CD4-positive, CD25-positive, alpha-beta regulatory T cell (primary cell): ENCODE measurements around the gene SLC2A5. TPM values are rescaled to one million over a fixed set of nuclear protein-coding genes. Genes with fewer than 3 reads are reported as not detected.
A peak's percentile ranks its signal among the peaks of the same experiment; 100 is the strongest.

Experiments used
- ATAC-seq, 2 donors: fragments of 150-1000 bp; cut with Tn5 transposase; one replicate each; pipeline ENCODE4 v1.10.0; 2021; ENCODE audit warnings: low read depth in 2 of 2, moderate number of reproducible peaks in 2 of 2, moderate library complexity in 1 of 2
- DNase-seq, 3 donors: peaks; one replicate each; pipeline versions ENCODE4 v3.0.0 to v3.0.0-alpha.2; 2012 to 2022; ENCODE audit warnings: mixed read lengths in 1 of 3
- H3K27ac ChIP-seq: one replicate; pipeline ENCODE4 v1.7.0; 2013; ENCODE audit warnings: mild to moderate bottlenecking, low read length; ENCODE audit not compliant: insufficient read depth, poor library complexity, severe bottlenecking
- H3K27me3 ChIP-seq: one replicate; pipeline ENCODE4 v1.7.0; 2013; ENCODE audit warnings: low read length; ENCODE audit not compliant: control insufficient read depth, insufficient read depth
- H3K36me3 ChIP-seq: one replicate; pipeline ENCODE4 v1.7.0; 2013; ENCODE audit warnings: mild to moderate bottlenecking, low read length, moderate library complexity; ENCODE audit not compliant: control insufficient read depth, insufficient read depth
- H3K4me1 ChIP-seq: 2 replicates; pipeline ENCODE4 v1.7.0; 2013; ENCODE audit warnings: mild to moderate bottlenecking, low read length; ENCODE audit not compliant: insufficient read depth, control insufficient read depth, poor library complexity, severe bottlenecking
- H3K4me3 ChIP-seq: one replicate; pipeline ENCODE4 v1.7.0; 2013; ENCODE audit warnings: low read depth, mild to moderate bottlenecking, low read length, moderate library complexity
- H3K9me3 ChIP-seq, 2 experiments: 1 replicate in 1 of 2; 2 replicates in 1 of 2; pipeline ENCODE4 v1.7.0; 2013; ENCODE audit warnings: low read length in 2 of 2, mild to moderate bottlenecking in 1 of 2, moderate library complexity in 1 of 2; ENCODE audit not compliant: control insufficient read depth in 2 of 2
- H3K27ac Mint-ChIP-seq, 3 donors: one replicate each; pipeline ENCODE4 v1.8.0; 2020 to 2022; ENCODE audit warnings: mild to moderate bottlenecking in 3 of 3, mixed read lengths in 3 of 3, moderate library complexity in 2 of 3
- H3K27me3 Mint-ChIP-seq: one replicate; pipeline ENCODE4 v1.8.0; 2022; ENCODE audit warnings: mild to moderate bottlenecking, mixed read lengths
- H3K36me3 Mint-ChIP-seq: one replicate; pipeline ENCODE4 v1.8.0; 2020; ENCODE audit warnings: mixed read lengths
- H3K4me1 Mint-ChIP-seq, 4 donors: one replicate each; pipeline ENCODE4 v1.8.0; 2020 to 2022; ENCODE audit warnings: mixed read lengths in 4 of 4, mild to moderate bottlenecking in 1 of 4
- H3K4me3 Mint-ChIP-seq, 4 donors: one replicate each; pipeline ENCODE4 v1.8.0; 2020 to 2022; ENCODE audit warnings: mild to moderate bottlenecking in 4 of 4, mixed read lengths in 4 of 4, moderate library complexity in 3 of 4
- H3K9me3 Mint-ChIP-seq, 7 donors: one replicate each; pipeline ENCODE4 v1.8.0; 2020 to 2022; ENCODE audit warnings: mixed read lengths in 7 of 7, mild to moderate bottlenecking in 3 of 7, moderate library complexity in 2 of 7
- polyA plus RNA-seq, 4 donors: library from polyadenylated mRNA; unstranded; fragments of 300-500 nt; fragmentation: Illumina TruSeq; gene quantifications; one replicate each; pipeline ENCODE4 v1.2.3, GENCODE V29; 2021
- total RNA-seq: library from RNA; stranded (reverse); gene quantifications from one replicate; pipeline ENCODE4 v1.2.3, GENCODE V29; 2022

SLC2A5 gene
- total and polyA plus RNA-seq, 5 donors from 2014 or later: 0.08 to 0.64 TPM; not detected in 3

- H3K27me3 ChIP-seq: no peaks in the 10 kb centered on the region
- DNase-seq: no peak
- no peaks in the 10 kb centered on the region for H3K4me1 ChIP-seq
- peaks cover 0 to 3% (median 0%) of the 10 kb centered on the region in 7 donors for H3K9me3 Mint-ChIP-seq
- H3K36me3 ChIP-seq: no peaks in the 10 kb centered on the region
- no peaks in the 10 kb centered on the region for H3K9me3 ChIP-seq
- no peaks in the 10 kb centered on the region for H3K4me1 Mint-ChIP-seq
- no peak for ATAC-seq
- H3K27ac Mint-ChIP-seq: no peak overlapping the region
- H3K4me3 ChIP-seq: no peak overlapping the region
- H3K27ac ChIP-seq: no peak overlapping the region
- H3K36me3 Mint-ChIP-seq: no peaks in the 10 kb centered on the region
- no peak overlapping the region for H3K4me3 Mint-ChIP-seq
- H3K27me3 Mint-ChIP-seq: peaks cover 14% of the 10 kb centered on the region
Observed at GRCh38 chr1:9068981-9069325, 482 bp downstream of the SLC2A5 start.

- H3K27ac Mint-ChIP-seq: no peak overlapping the region
- H3K36me3 Mint-ChIP-seq: no peaks in the 10 kb centered on the region
- H3K9me3 Mint-ChIP-seq: peaks cover 0 to 3% (median 0%) of the 10 kb centered on the region in 7 donors
- no peak overlapping the region for H3K4me3 Mint-ChIP-seq
- Histone ChIP-seq H3K36me3 (no peaks in the 10 kb centered on the region), H3K27ac (no peak overlapping the region), H3K27me3 (no peaks in the 10 kb centered on the region), H3K4me3 (no peak overlapping the region), H3K4me1 (no peaks in the 10 kb centered on the region), H3K9me3 (no peaks in the 10 kb centered on the region)
- ATAC-seq (no peak), DNase-seq (no peak)
- peaks cover 11% of the 10 kb centered on the region for H3K27me3 Mint-ChIP-seq
- H3K4me1 Mint-ChIP-seq: no peaks in the 10 kb centered on the region
Observed at GRCh38 chr1:9066945-9067807, 2.3 kb downstream of the SLC2A5 start.

DNA sequence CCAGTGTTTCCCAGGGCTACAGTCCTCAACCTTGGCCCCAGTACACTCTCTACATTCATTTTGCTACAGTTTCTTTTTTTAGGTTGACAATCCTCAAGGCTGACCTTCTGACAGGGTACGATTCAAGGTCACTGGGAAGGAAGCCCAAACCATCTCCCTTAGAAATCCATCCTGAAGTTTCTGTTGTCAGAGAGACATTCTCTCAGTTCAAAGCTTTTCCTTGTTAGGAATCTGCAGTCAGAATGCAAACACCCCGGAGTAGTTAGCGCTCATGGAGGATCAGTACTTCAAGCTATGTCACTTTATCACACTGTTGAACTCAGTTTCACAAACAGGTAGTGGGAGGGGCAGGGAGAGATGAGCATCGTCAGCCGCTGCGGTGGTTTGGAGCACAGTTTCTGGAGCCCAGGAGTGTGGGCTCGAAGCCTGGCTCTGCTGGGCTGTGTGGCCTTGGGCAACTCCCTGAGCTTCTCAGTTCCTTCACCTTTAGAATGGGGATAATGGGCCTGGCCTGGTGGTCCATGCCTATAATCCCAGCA lies 4.2 kb downstream of the SLC2A5 start:
- no peaks in the 10 kb centered on the region for H3K36me3 Mint-ChIP-seq
- ATAC-seq: no peak

GRCh38 chr1:9062846-9063245 lies 6.6 kb downstream of the SLC2A5 start:
- no peak for ATAC-seq
- no peaks in the 10 kb centered on the region for H3K4me1 ChIP-seq
- H3K4me3 Mint-ChIP-seq: no peak overlapping the region
- DNase-seq: no peak
- H3K9me3 Mint-ChIP-seq: peaks cover 0 to 2% (median 0%) of the 10 kb centered on the region in 7 donors
- H3K27ac Mint-ChIP-seq: no peak overlapping the region
- H3K36me3 Mint-ChIP-seq: no peaks in the 10 kb centered on the region
- H3K4me3 ChIP-seq: no peak overlapping the region
- no peaks in the 10 kb centered on the region for H3K4me1 Mint-ChIP-seq
- peaks cover 9% of the 10 kb centered on the region for H3K27me3 Mint-ChIP-seq
- no peaks in the 10 kb centered on the region for H3K9me3 ChIP-seq
- no peaks in the 10 kb centered on the region for H3K27me3 ChIP-seq
- H3K36me3 ChIP-seq: no peaks in the 10 kb centered on the region
- no peak overlapping the region for H3K27ac ChIP-seq

More for the DNA sequence above, 4.2 kb downstream of the SLC2A5 start:
- no peak overlapping the region for H3K4me3 Mint-ChIP-seq
- no peaks in the 10 kb centered on the region for H3K9me3 ChIP-seq
- no peak overlapping the region for H3K4me3 ChIP-seq
- H3K9me3 Mint-ChIP-seq: peaks cover 0 to 3% (median 0%) of the 10 kb centered on the region in 7 donors
- H3K4me1 Mint-ChIP-seq: no peaks in the 10 kb centered on the region
- no peaks in the 10 kb centered on the region for H3K36me3 ChIP-seq
- H3K27ac Mint-ChIP-seq: no peak overlapping the region
- H3K27ac ChIP-seq: no peak overlapping the region
- H3K27me3 ChIP-seq: no peaks in the 10 kb centered on the region
- peaks cover 9% of the 10 kb centered on the region for H3K27me3 Mint-ChIP-seq
- no peaks in the 10 kb centered on the region for H3K4me1 ChIP-seq
- DNase-seq: no peak

DNA sequence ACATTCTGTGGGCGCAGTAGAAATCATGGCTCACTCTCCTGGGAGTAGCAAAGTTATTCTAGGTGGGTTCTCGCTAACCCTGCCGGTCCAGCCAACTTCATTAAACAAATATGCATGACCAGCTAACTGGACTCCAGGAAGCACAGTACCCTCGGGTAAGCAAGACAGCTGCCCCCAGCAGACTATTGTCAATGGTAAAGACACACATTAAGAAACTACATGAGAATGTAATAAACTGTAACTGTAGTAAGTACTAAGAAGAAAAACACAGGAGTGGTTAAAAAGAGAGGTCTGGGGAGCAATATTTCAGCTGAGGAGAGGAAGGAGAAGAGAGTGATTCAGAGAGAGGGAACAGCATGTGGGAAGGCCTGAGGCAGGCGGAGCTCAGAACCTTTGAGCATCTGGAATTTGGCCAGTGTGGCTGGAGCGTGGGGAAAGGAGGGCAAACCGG lies 7.4 kb downstream of the SLC2A5 start:
- Mint-ChIP-seq H3K27me3 (peaks cover 4% of the 10 kb centered on the region), H3K27ac (no peak overlapping the region), H3K36me3 (no peaks in the 10 kb centered on the region), H3K4me3 (no peak overlapping the region), H3K9me3 (no peaks in the 10 kb centered on the region), H3K4me1 (no peaks in the 10 kb centered on the region)
- Histone ChIP-seq H3K4me3 (no peak overlapping the region), H3K27me3 (no peaks in the 10 kb centered on the region), H3K4me1 (no peaks in the 10 kb centered on the region), H3K9me3 (no peaks in the 10 kb centered on the region), H3K27ac (no peak overlapping the region), H3K36me3 (no peaks in the 10 kb centered on the region)
- DNase-seq (no peak), ATAC-seq (no peak)

DNA sequence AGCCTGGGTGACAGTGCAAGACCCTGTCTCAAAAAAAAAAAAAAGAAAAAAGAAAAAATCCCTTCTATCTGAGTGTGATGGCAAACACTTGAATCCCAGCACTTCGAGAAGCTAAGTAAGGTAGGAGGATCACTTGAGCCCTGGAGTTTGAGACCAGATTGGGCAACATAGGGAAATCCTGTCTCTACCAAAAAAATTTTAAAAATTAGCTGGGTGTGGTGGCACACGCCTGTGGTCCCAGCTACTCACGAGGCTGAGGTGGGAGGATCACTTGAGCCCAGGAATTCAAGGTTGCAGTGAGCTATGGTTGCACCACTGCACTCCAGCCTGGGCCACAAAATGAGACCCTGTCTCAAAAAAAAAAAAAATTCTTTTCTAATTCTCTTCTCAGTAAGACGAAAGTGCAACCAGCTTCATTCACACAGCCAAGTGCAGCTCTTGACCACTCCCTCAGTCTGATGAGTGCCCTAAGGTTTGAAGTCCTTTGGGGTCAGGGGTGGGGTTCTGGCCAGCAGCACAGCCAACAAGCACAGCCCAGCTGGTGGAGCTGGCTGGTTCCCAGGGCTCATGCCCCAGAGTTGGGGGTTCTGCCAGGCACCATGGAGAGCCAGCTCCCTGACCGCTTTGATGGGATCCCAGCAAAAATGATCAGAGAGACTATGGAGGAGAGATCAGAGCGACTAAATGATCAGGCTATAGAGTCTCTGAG lies 8.0 kb downstream of the SLC2A5 start:
- no peaks in the 10 kb centered on the region for H3K4me1 ChIP-seq
- no peak overlapping the region for H3K27ac Mint-ChIP-seq
- H3K9me3 ChIP-seq: no peaks in the 10 kb centered on the region
- H3K27ac ChIP-seq: no peak overlapping the region
- H3K27me3 Mint-ChIP-seq: peaks cover 4% of the 10 kb centered on the region
- H3K4me1 Mint-ChIP-seq: no peaks in the 10 kb centered on the region
- no peaks in the 10 kb centered on the region for H3K27me3 ChIP-seq
- no peaks in the 10 kb centered on the region for H3K36me3 Mint-ChIP-seq
- no peak for ATAC-seq
- DNase-seq: no peak
- H3K4me3 ChIP-seq: no peak overlapping the region
- H3K4me3 Mint-ChIP-seq: no peak overlapping the region
- no peaks in the 10 kb centered on the region for H3K36me3 ChIP-seq
- no peaks in the 10 kb centered on the region for H3K9me3 Mint-ChIP-seq

DNA sequence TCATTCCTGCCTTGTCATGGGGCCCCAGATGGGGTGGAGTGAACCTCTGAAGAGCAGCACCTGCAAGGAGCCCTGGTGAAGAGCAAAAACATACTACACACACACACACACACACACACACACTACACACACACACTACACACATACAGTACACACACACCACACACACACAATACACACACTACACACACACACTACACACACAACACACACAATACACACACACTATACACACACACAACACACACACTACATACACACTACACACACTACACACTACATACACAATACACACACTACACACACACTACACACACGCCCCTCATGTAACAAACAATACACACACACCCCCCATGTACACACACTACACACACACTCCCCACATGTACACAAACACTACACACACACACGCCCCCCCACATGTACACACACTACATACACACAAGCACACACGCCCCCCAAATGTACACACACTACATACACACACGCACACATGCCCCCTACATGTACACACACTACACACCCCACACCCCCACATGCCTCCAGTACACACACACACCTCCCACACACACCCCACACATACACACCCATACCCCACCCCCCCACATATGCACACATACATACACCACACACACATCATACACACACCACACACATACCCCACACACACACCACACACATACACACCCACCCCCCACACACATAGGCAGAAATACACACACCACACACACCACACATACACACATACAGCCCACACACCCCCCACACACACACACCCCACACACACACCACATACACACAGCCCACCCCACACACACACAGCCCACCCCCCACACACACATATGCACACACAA lies 9.3 kb downstream of the SLC2A5 start:
- no peaks in the 10 kb centered on the region for H3K27me3 ChIP-seq
- no peaks in the 10 kb centered on the region for H3K36me3 ChIP-seq
- H3K9me3 ChIP-seq: no peaks in the 10 kb centered on the region
- no peak overlapping the region for H3K4me3 ChIP-seq
- H3K27ac Mint-ChIP-seq: peak overlapping the region in 1 of 3 donors; percentile 27
- no peak overlapping the region for H3K27ac ChIP-seq
- H3K9me3 Mint-ChIP-seq: no peaks in the 10 kb centered on the region
- H3K4me1 Mint-ChIP-seq: no peaks in the 10 kb centered on the region
- H3K27me3 Mint-ChIP-seq: peaks cover 4% of the 10 kb centered on the region
- no peak overlapping the region for H3K4me3 Mint-ChIP-seq
- no peak for ATAC-seq
- no peak for DNase-seq
- no peaks in the 10 kb centered on the region for H3K4me1 ChIP-seq
- H3K36me3 Mint-ChIP-seq: no peaks in the 10 kb centered on the region
